CD4-positive, alpha-beta T cell treated with Interleukin-2 at 100 ng/mL for 4 hours (primary cell): Measurements from ENCODE around the gene CAPN7.

ENCODE experiments used
- DNase-seq: peaks from one replicate; pipeline ENCODE4 v3.0.0-alpha.2; 2020; ENCODE audit warnings: low spot score

The CAPN7 gene

DNA sequence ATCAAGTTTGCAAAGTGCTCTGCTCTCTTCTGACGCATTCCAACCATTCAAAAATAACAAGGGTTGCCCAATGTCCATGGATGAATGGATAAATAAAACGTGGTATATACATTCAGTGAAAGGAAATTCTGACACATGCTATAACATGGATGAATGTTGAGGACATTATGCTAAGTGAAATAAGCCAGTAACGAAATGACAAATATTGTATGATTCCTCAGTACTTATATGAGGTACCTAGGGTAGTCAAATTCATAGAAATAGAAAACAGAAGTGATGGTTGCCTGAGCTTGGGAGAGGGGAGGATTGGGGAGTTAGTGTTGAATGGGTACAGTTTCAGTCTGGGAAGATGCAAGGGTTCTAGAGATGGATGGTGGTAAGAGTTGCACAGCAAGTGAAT is 92.5 kb downstream of the CAPN7 start:
- no peak for DNase-seq

DNA sequence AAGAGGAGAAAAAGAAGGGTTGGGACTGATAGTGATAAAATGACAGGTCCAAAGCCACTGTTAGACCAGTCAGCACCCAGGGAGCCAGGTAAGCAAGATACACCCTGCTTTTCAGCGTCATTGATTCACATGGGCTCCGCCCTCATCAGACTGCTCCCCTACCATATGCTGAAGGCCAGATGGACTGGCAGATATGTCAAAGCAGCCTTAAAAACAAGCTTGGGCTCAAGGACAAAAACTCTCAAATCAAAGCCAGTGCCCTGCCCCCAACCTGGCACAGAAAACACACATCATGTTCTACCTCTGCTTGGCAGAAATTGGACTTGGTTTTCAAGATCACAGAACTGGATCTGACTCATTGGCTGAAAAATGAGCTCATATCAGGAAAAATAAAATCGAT is 93.0 kb downstream of the CAPN7 start:
- no peak for DNase-seq

DNA sequence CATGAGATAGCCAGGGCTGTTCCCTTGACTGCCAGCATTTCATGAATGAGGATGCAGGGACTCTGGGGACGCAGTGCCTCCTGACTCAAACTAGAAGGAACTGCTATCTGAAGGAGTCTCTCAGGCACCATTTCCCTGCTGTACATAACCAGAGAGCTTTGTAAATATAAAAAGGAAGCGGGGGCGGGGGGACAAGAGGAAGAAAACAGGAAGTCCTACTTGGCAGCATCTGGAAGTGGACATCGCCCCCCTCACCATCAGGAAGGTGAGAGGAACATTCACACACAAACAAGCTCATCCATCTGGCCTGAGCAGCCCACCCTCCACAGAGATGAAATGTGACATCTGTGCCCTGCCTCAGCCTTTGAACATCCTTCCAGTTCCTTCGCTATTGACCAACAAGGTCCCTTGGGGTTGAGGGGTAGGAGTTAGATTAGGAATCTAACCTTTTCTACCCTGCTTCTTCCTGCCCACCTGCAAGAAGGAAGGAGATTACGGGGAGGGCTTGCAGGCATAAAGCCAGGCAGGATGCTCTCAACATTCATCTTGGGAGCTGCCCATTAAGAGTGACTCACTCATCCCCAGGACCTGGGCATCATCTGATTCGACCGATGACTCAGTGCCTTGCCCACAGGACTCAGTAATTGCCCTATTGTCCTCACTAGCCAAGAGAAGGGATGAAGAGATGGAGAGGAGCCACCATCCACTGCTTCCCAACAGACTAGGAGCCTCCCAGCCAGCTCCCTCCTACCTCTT is 94.5 kb downstream of the CAPN7 start:
- no peak for DNase-seq

DNA sequence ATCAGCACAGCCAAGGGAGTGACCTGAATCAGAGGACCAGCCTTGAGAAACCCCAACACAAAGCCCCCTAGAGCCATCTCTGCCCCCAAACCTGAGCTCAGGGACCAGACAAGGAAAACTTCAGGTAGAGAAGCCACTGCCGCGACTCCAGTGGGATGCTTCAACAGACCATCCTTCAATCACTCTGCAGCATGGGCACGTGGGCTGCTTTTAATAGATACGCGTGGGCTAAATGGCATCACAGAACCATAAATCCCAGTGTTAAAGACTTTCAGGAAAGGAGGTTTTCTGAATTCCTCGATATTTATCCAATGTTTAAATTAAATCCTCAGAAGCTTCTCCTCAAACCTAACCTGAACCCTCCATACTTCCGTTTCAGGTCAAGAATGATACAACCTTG is 95.7 kb downstream of the CAPN7 start:
- no peak for DNase-seq
